GM19025 (cell line): ENCODE data around the gene ETS2.
A peak's percentile ranks its signal among the peaks of the same experiment; 100 is the strongest.

Experiments used
- ATAC-seq: cut with Tn5 transposase; IDR thresholded peaks from one replicate; pipeline ENCODE4 v1.9.1; 2021; ENCODE audit warnings: mild to moderate bottlenecking, low read depth, moderate library complexity; ENCODE audit not compliant: unreplicated experiment

Gene ETS2

DNA sequence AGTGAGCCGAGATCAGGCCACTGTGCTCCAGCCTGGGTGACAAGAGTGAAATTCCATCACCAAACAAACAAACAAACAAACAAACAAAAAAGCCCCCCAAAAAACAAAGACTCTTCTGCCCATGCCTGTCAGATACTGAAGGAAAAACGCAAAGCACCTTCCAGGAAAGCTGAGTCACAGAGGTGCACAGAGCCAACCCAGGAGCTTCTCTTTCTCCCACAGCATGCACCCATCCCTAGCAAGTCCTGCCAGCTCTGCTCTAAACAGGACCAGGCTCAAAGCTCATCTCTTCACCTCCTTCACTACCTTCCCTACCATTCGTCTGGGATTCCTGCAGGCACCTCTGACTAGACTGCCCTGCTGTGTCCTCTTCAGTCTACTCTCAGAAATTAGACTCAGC is 46.5 kb downstream of the ETS2 start:
- no peak for ATAC-seq

DNA sequence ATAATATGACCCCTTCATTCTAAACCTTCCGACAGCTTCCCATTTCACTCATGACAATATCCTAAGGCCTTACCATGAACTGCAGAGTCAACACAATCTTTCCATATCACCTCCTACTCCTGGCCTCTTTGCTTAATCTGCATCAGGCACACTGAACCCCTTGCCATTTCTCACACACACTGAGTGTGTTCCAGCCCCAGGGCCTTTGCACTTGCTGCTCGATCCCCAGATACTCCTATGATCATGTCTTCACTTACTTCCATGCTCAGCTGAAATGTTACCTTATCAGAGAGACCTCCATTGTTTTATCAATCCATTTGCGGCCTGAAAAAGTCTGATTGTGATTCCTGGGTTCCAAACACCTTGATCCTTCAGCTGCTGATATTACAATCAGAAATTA is 47.0 kb downstream of the ETS2 start:
- ATAC-seq = no peak

DNA sequence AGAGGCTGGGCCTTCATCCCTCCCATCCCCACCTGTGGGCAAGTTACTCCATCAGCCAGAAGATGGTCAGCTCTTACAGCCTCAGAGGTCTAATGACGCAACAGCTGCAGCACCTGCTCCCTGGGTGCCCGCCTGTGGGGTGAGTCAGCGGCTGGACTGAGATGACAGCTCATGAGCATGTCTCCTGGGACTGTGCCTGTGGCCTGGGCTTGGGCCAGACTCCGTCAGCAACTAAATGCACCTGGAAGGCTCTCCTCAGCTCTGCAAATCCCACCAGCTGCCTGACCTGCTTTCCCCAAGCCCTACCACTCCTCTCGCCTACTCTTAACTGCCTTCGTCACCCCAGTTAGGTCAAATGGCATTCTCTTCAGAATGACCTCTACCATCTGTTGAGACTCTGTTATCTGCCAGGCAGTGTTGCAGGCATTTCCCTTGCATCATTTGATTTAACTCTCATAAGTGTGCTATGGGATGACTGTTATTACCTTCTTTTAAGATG is 47.7 kb downstream of the ETS2 start:
- peak; percentile 92 for ATAC-seq

DNA sequence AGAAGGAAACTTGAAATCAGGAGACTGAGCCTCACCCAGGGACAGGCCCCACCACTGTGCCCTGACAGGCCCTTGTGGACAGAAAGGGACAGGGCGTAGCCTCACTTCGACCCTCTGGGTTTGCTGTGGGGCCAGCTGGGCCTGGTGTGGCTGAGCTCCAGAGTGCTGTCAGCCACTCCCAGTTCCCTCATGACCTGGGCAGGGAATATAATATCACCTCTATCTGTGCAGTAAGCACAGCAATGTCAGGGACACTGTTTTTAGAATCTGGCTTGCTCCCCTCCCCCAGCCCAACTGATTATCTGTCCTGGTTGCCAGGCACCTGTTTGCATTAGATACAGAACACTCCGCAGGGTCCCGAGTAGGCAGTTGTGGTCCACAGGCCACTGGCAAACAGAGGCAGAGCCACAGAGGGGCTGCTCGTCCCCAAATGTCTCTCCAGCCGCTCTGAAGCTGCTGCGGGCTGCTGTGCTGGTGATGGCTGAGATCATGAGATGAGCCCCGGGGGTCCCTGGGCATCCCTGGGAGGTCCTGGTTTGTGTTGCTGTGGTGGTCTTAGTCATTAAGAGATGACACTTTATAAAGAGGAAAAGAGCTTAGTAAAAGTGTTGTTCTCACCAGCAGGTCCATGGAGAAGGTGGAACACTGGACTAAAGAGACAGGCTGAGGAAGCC is 51.6 kb downstream of the ETS2 start:
- ATAC-seq = no peak

DNA sequence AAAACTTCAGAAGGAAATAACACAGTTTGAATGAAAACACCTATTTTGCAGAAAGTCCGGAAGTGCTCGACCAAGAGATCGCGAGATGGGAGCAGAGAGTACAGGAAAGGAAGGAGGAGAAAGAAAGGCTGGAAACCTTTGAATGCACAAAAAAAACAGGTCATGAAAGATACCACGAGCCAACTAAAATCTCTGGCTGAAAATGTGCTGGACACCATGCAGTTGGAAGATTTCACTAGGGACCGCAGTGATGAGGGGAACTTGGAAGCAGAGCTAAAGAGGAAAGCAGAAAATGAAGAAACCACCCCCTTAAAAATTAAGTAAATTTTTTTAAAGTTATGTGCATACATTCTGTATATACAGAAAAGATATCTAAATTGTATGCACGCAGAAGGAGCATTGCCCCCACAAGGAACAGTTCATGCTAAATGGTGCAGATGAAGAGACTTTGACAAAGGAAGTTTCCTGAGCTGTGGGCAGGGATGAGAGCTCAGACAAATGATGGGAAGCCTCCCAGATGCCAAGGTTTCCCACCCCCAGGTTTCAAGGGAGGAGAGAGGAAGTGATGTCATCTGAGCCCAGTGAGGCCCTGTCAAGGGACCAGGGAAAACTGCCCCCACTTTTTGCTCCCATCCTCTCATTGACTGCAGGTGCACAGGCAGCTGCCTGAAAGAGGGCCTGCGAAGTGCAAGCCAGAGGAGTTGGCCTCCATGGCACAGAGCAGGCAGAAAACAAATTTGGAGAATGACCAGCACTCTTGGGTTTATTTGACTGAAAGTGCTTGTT is 52.5 kb downstream of the ETS2 start:
- no peak for ATAC-seq

DNA sequence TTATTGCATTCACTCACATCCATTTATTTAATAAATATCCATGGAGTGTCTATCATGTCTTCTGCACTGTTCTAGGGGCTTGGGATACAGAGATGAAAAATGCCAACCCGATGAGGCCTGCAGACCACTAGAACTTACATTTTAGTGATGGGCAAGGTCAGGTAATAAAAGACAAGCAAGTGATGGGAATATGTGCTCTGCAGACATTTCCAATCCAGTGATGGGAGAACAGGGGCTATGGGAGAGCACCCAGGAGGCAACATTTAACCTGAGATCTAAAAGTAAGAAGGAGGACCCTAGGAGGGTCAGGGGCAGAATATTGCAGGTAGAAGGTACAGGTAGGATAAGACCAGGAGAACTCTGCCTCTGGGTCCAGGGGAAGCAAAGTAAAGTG is 53.1 kb downstream of the ETS2 start:
- ATAC-seq = no peak

DNA sequence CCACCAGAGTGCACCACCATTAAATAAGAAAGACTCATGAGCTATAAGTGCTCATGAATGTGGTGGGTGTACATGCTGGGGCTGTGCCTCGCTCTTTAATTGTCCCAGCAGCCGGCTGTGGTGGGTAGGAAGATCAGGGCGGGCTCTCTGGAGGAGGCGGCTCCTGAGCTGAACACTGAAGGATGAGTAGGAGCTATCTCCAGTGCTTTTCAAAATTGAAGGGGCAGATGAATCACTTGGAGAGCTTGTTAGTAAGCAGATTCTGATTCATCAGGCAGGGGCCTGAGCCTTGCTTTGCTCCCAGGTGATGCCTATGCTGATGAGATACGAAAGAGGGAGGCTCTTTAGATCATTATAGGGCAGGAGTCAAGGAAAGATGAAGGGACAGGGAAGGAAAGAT is 54.1 kb downstream of the ETS2 start:
- no peak for ATAC-seq

DNA sequence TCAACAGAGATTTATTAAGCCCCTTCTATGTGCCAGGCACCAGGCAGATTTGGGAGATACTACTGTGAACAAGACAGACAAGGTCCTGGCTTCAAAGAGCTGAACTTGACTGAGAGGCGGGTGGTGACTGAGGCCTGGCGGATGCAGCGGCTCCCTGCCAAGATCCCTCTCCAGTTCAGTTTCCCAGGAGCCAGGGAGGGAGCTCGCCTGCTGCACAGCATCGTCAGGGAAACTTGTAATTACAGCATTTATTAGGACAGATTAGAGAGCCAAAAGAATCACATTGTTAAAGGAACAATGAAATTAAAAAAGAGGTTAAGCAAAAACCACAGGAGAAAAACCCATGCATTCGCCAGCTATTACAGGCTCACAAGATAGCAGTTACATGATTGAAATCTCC is 55.3 kb downstream of the ETS2 start:
- ATAC-seq = no peak

DNA sequence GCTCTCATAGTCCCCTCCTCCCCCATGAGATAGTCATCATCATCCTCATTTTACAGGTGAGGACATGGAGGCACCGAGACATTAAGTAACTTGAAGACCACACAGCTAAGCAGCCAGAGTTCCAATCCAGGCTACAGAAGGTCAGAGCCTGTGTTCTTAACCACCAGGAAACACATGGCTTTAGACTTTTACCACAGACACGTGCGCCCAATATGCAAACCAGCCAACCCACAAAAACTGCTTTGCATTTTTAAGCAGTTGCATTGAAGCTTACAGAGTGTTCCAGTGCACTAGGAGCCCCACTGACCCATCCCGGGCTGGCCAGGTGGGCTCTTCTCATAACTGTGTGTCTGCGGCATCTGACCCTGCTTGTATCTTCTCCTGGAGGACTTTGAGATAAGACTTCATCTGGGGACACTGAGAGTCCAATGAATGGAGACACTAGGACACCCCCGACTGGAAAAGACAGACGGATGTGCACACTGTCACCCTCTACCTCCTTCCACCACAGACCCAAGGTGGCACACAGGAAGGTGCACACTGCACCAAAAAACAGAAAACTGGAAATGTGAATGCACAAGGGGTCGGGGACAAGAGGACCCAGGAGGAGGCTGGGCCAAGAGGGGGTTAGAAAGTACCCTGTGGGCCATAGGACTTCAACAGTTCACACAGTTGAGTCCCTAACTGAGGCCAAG is 56.4 kb downstream of the ETS2 start:
- ATAC-seq = peak; percentile 83

DNA sequence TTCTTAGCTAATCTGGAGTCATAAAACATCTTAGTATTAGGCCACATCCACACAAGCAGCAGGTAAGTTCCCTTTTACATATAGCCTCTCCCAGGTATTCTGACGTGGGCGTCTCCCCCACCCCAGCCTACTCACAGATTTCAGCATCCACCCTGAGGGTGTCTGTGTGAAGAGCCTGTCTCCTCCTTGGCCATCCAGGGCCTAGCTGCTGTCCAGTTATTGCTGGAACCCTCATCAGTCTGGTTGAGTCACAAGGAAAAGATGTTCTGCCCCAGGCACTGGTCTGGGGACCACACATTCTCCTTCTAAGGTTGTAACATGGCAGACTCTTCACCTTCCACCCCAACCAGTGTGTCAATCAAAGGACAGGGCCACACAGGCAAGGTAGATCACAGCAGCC is 57.6 kb downstream of the ETS2 start:
- ATAC-seq = no peak

DNA sequence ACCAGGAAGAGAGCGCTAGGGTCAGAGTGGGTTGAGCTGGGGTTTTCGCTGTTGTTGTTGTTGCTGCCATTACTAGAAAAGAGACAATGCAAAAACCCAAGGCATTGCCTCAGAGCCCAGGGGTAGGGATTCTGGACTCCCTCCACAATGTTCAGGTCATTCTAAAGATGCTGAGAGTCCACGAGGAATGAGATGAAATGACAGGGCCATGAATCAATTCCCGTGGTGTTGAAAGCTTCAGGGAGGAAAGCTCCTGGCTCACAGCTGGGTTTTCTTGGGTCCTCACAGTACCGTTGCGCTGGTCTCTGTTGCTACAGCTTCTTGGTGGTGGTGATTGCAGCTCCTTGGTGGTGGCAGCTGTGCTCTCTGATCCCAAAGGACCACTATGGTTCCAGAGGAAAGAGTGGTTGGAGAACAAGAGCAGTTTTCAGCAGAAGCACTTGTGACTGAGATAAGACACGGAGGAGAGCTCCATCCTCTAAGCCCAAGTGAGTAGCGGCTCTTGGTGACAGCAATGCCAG is 58.2 kb downstream of the ETS2 start:
- no peak for ATAC-seq

DNA sequence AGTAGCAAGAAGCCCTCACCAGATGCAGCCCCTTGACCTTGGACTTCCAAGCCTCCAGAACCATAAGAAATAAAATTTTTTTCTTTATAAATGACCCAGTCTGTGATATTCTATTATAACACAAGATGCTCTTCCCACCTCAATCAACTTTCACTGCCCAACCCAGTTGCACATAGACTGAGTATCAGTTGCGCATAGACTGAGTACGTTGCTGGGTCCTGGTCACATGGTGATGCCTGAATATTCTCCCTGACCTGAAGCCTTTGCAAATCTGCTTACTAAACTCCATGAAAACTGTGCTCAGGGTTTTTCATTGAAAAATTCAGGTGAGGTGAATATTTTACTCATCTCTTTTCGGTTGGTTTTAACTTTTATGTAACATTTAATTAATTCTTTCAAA is 59.2 kb downstream of the ETS2 start:
- ATAC-seq = no peak

DNA sequence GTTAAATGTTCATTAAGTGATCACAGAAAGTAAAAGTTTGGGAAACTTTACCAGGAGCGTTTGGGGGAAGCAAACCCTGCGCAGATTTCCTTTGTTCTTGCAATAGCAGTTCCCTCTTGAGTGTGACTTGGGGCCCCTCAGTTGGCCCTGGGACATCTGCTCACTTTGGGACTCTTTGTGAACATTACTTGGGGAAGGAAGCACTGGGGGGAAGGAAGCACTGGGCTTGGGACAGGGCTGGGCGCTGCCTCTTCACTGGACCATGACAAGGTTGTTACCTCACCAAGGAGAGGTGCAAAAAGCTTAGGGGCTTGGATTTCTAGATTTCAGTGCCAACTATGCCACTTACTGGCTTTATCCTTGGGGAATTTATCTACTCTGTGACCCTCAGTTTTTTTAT is 63.5 kb downstream of the ETS2 start:
- ATAC-seq = no peak

DNA sequence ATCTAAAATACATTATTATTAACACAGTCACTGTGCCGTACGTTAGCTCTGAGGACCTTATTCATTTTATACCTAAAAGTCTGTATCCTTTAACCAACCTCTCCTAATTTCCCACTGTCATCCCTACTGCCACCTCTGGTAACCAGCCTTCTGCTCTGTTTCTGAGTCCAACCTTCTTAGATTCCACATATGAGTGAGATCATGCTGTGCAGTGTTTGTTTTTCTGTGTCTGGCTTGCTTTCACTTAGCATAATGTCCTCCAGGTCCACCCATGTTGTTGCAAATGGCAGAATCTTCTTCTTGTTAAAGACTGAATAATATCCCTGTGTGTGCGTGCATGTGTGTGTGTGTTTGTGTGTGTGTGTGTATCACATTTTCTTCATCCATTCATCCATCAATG is 64.2 kb downstream of the ETS2 start:
- ATAC-seq = no peak
